HG02884 (cell line): ENCODE measurements around the gene NOTO.
"Not testable (repeated sequence)": the region's sequence is repeated elsewhere in the genome, so short reads cannot be mapped to it uniquely, and the experiment has no call there.

Experiments used
- ATAC-seq: cut with Tn5 transposase; IDR thresholded peaks from one replicate; pipeline ENCODE4 v1.9.1; 2021; ENCODE audit warnings: mild to moderate bottlenecking, moderate library complexity; ENCODE audit not compliant: unreplicated experiment

Gene NOTO

DNA sequence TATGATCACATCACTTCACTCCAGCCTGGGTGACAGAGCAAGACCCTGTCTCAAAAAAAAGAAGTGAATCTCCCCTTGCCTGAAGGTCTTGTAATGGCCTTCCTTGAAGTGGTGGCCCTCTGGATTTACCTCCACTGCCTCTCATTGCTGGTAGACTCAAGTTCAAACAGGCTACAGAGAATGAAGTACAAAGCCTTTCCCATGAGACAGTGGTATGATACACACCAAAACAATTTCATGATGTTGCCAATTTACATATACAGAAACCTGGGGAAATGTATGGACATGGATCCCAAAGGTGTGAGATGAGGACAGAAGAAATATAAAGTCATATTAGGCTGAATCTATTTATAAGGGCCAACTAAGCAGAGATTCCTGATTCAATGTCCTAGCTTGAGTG is 4.8 kb upstream of the NOTO start:
- no peak for ATAC-seq

DNA sequence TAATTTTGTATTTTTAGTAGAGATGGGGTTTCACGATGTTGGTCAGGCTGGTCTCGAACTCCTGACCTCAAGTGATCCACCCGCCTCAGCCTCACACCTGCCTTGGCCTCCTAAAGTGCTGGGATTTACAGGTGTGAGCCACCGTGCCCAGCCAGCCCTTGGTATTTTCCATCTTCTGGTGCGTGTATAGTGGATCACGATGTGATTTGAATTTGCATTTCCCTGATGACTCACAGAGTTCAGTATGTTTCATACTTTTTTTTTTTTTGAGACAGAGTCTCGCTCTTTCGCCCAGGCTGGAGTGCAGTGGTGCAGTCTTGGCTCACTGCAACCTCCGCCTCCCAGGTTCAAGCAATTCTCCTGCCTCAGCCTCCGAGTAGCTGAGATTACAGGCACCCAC is 2.1 kb upstream of the NOTO start:
- not testable (repeated sequence) for ATAC-seq

DNA sequence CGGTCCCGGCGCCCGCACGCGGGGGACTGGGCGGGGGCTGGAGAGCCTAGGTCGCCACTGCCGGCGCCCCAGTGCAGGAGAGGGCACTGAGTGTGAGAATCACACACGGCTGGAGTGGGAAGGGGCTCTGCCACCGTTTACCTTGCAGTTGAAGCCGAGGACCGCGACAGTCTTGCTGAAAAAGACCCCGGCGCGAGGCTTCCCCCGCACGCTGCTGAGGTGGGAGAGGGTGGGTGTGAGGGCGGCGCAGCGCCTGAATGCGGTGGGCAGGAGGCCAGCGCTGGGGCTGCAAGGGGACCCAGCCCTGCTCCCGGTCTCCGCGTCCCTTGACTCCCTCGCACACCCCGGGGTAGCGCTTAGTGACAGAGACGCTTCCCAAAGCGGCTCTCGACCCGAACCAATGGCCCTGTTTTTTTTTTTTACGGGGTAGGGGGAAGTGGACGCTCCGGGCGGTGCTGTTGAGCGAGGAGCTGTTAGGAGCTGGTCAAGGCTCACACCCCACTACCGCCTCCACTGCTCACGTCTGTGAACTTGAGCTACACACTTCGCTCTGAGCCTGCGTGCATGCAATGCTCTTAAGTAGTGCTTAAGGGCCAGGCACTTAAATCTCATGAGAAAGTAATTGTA is 794 bp downstream of the NOTO start:
- no peak for ATAC-seq

DNA sequence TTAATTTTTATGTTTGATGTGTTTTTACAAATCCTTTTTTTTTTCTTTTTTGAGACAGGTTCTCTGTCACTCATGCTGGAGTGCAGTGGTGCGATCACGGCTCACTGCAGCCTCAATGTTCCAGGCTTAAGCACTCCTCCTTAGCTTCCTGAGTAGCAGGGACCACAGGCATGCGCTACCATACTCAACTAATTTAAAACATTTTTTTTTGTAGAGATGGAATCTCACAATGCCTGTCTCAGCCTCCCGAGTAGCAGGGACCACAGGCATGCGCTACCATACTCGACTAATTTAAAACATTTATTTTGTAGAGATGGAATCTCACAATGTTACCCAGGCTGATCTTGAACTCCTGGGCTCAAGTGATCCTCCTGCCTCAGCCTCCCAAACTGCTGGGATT is 3.2 kb downstream of the NOTO start:
- ATAC-seq = no peak

DNA sequence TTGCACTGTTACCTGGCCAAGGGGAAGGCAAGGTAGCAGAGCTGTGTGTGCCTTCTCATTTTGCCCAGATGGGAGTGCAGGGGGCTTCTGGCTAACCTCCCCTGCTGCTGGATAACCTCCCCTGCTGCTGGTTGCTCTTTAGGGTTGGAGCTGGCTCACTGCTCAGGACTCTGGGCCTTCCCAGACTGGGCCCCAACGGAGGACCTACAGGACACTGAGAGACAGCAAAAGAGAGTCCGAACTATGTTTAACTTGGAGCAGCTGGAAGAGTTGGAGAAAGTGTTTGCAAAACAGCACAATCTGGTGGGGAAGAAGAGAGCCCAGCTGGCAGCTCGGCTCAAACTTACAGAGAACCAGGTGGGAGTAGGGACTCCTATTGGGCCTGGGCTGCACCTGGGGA is 5.9 kb downstream of the NOTO start:
- no peak for ATAC-seq

DNA sequence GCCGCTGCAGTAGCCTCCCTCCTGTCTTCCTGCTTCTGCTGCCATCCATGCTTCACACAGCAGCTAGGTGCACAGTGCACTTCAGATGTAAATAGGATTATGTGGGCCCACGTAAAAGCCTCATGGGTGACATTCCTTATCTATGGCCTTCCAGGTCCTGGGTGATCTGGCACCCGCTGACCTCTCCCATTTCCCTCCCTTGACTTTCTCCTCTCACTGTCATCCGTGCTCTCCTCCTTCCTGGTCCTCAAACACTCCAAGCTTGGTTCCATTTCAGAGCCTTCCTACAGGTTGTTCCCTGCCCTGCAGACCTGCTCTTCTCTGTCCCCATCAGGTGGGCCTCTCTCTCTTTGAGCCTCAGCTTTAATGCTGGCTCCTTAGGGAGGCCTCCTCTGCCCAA is 7.6 kb downstream of the NOTO start:
- ATAC-seq = no peak

DNA sequence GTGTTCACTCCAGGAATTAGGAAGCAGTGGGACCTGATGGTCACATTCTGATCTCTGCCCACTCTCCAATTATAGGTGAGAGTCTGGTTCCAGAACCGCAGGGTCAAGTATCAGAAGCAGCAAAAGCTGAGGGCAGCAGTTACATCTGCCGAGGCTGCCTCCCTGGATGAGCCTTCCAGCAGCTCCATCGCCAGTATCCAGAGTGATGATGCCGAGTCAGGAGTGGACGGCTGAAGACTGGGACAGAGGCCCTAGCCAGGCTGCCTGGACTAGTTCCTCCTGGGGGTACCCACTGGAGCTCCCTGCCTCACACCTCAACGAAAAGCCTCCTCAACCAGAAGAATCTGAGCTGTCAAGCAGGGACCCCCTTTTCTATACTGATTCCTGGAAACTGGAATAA is 8.3 kb downstream of the NOTO start:
- ATAC-seq = no peak

DNA sequence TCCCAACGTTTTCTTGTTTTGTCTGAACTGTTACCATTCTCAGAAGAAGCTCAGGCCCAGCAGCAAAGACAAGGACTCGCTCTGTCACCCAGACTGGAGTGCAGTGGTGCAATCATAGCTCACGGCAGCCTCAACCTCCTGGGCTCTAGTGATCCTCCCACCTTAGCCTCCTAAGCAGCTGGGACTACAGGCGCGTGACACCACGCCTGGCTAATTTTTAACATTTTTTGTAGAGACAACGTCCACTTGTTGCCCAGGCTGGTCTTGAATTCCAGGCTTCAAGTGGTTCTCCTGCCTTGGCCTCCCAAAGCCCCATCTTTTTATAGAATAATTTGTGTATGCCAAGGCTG is 9.7 kb downstream of the NOTO start:
- ATAC-seq = no peak

DNA sequence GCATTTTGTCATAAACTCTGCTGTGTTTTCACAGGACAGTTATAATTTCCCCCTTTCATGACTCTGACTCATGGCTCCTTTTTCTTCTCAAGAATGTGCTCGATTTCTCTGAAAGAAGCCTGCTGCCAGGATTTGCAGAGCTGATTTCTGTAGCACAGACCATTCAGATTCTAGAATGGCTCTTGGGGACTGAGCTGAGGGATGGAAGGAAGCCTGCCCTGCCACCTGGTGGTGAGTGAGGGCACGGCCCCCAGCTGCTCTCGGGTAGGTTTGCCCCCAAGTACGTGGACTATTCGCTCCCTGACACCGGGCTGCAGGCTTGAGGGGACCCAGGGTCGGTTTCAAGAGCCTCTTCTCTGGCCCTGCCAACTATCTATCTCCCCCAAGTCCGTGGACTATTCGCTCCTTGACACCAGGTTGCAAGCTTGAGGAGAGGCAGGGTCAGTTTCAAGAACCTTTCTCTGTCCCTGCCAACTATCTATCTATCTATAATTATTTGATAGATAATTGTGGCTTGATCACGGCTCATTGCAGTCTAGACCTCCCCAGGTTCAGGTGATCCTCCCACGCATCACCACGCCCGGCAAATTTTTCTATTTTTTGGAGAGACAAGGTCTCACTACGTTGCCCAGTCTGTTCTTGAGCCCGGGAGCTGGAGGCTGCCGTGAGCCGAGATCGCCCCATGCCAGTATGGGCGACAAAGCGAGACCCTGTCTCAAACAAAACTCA is 10.2 kb downstream of the NOTO start:
- ATAC-seq = peak; percentile 73

DNA sequence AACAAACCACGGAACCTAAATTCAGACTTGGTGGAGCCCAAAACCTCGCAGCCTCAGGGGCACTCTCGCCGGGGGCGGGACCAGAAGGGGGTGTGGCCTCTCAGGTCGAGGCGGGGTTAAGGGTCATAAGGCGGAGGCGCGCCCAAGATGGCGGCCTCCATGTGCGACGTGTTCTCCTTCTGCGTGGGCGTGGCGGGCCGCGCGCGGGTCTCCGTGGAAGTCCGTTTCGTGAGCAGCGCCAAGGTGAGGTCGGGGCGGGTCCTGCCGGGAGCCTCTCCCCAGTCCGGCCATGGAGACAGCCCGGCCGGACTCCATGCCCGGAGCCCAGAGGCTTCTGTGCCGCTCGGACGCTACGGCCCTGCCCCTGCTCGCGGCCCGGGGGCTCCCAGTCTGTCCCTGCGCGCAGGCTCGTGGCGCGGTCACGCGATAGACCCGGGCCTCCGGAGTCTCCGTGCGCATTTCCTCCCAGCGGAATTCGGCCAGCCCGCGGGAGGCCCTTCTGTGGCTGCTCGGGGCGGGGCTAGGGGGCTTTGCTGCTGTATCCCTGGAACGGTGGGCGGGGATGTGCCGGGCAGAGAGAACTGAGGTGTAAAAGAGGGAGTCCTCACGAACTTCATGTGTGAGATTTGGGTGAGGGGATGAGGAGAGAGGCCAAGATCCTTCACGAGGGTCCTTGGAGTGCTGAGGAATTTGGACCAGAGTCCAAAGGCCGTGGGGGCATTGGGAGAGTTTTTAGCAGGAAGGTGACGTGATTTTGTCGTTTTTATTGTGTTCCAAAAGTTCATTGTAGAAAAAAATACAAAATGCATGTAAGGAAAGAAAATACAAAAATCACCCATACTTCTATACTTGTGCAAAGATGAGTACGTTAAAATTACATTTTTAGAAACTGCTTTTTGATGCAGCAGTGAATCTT is 12.0 kb downstream of the NOTO start, which contains the start of gene SMYD5:
SMYD5 (plus strand) TSS at position 126 of the 916 bp plus-strand sequence; CDS start at position 148, 22 bp downstream.
- ATAC-seq = peak; percentile 82

DNA sequence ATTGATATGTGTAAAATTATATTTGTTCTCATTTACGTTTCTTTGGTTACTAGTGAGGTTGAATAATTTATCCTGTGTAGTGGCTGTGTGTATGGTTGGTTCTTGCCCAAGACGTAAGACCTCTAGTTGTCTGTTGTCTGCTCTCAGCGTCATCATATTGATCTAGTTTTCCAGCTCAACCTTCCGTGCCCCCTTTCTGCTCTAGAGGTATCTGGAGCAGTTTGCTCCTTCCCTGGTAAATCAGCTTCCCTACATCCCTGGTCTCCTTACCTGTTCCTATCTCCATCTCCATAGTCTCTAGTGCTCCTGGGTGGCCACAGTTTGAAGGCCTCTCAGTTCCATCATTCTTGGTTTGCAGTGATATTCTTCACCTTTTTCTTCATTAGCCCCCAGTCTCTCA is 12.9 kb downstream of the NOTO start:
- no peak for ATAC-seq

DNA sequence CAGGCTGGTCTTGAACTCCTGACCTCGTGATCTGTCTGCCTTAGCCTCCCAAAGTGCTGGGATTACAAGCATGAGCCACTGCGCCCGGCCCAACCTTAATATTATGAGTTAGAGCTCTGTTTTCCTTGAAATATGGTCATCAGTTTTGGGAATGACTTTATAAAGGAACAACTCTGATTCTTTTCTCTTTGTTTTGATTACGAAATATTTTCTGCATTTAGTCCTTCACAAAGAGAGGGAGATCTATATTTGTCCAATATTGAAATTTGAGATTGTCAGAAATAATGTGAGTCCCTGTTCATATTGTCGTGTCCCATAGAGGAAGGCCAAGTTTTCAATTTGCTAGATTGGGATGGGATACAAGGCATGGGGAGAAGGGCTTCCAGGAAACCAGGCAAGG is 14.8 kb downstream of the NOTO start:
- ATAC-seq = no peak

DNA sequence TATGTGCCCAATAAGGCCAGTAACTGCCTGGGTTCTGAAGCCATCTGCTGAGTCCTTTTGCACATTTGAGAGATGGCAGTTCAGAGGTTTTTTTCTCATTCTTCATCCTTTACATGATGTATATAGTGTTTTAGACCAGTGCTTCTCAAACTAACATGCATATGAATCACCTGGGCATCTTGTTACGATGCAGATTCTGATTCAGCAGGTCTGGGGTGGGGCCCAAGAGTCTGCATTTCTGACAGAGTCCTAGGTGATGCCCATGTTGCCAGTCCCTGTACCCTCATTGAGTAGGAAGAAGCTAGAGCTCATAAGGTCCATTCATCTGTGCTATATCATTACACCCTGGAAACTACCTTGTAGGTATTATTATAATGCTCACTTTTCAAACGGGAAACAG is 15.5 kb downstream of the NOTO start:
- no peak for ATAC-seq

DNA sequence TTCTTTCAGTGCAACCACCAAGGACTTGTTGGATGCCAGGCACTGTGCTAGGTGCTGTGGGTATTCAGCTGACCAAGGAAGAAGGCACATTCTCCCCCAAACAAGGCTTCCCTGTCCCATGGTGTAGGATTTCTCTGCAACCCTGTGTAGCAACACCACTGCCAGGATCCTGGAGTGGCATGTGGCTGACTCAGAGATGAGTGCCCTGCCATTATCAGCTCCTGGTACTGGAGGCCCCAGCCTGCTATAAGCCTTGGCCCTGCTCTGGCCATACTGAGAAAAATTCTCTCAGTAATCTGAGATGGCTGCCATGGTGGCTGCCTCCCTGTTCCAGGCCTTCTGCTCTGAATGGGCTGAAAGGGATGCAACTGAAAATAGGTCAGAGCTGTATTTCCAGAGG is 15.9 kb downstream of the NOTO start:
- ATAC-seq = no peak

DNA sequence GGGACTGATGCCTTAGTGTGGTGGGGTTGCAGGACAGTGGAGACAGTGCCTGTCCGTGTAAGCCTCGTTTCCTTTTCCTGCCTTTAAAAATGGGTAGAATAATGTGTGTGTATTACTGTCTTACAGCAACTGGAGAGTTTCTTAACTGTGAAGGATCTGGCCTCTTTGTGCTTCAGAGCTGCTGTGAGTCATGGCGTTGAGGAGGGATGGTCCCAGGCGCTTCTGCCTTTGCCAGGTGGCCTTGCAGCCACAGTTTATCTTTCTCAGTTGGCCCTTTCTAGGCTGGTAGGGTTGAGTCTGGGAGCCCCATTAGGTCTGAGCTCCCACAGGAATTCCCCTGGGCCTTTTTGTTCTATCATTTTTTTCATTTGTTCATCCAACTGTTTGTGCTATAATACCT is 21.4 kb downstream of the NOTO start:
- no peak for ATAC-seq

DNA sequence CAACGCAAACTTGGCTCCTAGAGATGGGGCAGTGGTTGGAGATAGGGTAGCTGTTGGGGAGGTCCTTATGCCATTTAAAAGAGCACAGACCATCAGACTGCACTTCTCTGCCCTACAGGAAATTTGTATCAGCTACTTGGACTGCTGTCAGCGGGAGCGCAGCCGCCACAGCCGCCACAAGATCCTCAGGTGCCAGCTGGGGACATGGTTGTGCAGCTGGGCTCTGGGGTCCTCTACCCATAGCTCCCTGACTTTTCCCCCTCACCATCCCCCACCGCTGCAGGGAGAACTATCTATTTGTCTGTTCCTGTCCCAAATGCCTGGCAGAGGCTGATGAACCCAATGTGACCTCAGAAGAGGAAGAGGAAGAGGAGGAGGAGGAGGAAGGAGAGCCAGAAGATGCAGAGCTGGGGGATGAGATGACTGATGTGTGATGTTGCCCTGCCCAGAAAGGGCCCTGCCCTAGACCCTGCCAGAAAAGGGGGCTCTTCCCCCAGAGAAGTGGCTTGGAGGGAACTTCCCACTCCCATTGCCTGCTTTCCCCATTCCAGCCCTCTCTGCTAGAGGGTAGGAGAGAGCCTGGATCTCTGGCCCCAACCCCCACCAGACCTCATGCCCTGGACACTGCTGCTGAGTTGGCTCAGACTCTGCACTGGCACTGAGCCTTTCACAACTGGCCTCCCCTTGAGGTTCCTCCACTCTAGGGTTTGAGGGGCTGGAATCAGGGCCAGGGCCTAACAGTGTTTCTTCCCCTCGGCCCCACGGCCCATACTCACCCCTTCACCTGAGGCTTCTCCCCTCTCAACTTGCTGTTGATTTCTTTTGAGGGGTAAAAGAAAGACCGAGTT is 23.4 kb downstream of the NOTO start:
- ATAC-seq = no peak

DNA sequence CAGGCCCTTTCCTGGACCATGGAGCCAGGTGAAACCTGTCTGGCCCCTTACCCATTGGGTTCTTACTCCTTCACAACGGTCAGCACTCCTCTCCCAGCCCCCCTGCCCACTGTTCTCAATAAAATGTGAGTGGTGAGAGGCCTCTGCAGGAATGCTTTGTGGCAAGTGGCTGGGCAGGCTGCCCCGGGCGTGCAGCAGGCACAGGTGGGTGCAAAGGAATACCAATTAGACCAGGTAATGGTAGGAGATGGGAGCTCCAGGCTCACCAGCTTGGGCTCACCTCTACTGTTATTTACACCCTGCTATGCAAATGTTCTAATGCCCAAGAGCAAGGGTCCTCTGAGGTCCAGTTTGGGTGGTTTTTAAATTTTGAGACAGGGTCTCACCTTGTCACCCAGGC is 24.7 kb downstream of the NOTO start:
- no peak for ATAC-seq

DNA sequence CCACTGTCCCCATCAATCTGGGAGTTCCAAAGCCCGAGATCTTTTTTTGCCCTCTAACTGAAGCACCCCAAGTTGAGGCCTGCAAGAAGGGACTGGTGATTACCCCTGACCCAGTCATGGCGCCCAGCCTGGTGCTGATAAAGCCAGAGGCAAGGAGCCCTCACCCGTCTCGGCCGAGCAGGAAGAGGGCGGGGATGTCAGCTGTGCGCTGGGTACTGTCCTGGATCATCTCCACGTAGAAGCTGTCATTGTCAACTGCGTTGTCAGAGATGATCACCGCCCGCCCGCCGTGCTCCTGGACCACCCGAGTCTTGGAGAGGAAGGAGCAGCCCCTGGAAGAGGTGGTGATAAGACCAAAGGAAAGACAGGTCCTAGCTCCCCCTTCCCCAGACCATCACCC is 26.3 kb downstream of the NOTO start:
- ATAC-seq = no peak

DNA sequence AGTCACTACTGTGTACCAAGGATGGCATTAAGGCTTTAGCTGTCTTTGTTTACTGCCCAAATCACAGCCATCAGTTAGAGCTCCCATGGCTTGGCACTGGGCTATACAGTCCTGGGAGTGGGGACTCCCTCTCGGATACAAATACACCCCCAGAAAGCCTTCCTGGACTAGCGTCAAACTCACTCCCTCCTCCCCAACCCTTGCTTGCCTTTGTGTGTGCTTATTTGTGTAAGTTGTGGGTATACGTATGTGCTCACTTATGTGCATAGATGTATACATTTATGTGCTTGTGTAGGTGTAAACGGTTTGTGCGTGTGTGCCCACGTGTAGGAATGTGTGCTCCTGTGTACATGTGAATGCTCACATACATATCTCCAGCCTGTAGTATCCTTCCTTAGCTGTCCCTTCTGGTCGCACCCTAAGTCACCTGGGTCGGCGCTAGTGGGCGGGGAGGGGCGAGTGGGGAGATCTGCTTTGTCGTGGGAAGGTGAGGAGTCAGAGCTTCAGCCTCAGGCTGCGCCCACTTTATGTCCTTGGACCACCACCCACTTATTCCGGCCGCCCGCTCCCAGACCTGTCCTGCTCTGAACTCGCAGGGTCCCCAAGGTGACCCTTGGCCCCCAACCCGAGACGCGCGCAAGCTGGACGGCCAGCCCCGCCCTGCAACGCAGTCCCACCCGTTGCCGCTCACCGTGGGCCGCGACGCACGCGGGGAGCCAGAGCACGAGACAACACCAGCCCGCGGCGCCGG is 30.2 kb downstream of the NOTO start:
- ATAC-seq = no peak
